ENCODE measurements around the gene SEMA4A. TPM values are rescaled to one million over a fixed set of nuclear protein-coding genes. Genes with fewer than 3 reads are reported as not detected.

SEMA4A gene
- total and polyA plus RNA-seq, 9 of the 15 experiments (the other 6 are each of a cell fraction or from before 2014, with no cell fraction given): 0.04 to 1.7 (median 0.45) TPM

DNA sequence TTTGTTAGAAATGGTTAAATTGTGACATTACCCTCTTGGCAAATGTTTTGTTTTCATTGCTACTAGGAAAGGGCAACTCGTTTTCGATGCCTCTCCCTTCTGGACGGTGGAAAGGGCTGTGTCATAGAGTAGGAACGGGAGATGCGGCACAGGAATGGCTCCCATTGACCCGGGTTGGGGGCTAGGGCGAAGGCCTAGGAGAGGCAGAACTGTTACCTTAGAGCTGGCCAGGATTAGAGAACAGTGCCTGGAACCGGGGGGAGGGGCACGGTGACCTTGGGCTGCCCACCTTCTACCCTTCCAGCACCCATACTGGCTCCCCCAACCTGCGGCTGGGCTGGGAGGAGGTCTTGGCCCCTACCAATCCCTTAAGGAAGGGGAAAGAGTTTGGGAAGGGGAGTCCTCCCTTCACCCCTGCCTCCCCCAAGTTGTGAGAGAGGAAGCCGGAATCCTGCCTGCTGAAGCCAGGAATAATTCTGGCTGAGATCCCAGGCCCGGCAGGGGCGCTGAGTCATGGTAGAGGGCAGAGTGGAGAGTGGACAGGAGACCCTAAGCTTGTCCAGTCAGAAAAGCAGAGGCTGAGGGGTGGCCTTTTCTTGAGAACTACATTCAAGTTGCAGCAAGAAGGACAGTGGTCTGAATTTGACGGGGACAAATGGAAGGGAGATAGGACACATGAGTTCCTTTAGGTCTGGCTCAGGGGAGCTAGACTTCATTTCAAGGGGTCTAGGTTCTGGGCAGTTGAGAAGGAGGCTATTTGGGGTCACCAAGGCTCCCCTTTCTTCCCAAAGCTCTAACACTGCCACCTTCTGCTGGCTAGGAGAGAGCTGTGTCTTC, 30.6 kb upstream of the SEMA4A start (continued):
- no peak for TF ChIP-seq RBM34 (IDR thresholded peaks at IDR 0.05; ENCODE audit: borderline replicate concordance, insufficient read depth, low read length)
- no peak for TF ChIP-seq ZNF324 (CRISPR knock-in tag; IDR thresholded peaks at IDR 0.05)
- no peak for TF ChIP-seq RB1 (IDR thresholded peaks at IDR 0.05; ENCODE audit: low read depth)
- TF ChIP-seq RHOXF2B (CRISPR knock-in tag; conservative IDR thresholded peaks at IDR 0.05): no peak
- no peak for TF ChIP-seq ZBED1 (IDR thresholded peaks at IDR 0.05)
- no peak for TF ChIP-seq HDAC2 (IDR thresholded peaks at IDR 0.05)
- no peak for TF ChIP-seq SMC3 (conservative IDR thresholded peaks at IDR 0.05; ENCODE audit: insufficient read depth, low read depth, low read length)
- no peak for TF ChIP-seq ZNF707 (CRISPR knock-in tag; conservative IDR thresholded peaks at IDR 0.05)
- peak; percentile 47 for TF ChIP-seq BRD9 (IDR thresholded peaks at IDR 0.05; ENCODE audit: low read depth, partially characterized antibody)
- TF ChIP-seq KAT2B (IDR thresholded peaks at IDR 0.05; ENCODE audit: low read depth, low read length): no peak
- 0 out of 2 replicates have a peak, but pooled peaks have one; percentile 25 for TF ChIP-seq ETV1 (tag; conservative IDR thresholded peaks at IDR 0.05; ENCODE audit: low read depth)
- TF ChIP-seq ZNF586 (CRISPR knock-in tag; conservative IDR thresholded peaks at IDR 0.05): no peak
- TF ChIP-seq, protein P1, sequence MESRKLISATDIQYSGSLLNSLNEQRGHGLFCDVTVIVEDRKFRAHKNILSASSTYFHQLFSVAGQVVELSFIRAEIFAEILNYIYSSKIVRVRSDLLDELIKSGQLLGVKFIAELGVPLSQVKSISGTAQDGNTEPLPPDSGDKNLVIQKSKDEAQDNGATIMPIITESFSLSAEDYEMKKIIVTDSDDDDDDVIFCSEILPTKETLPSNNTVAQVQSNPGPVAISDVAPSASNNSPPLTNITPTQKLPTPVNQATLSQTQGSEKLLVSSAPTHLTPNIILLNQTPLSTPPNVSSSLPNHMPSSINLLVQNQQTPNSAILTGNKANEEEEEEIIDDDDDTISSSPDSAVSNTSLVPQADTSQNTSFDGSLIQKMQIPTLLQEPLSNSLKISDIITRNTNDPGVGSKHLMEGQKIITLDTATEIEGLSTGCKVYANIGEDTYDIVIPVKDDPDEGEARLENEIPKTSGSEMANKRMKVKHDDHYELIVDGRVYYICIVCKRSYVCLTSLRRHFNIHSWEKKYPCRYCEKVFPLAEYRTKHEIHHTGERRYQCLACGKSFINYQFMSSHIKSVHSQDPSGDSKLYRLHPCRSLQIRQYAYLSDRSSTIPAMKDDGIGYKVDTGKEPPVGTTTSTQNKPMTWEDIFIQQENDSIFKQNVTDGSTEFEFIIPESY (CRISPR knock-in tag; IDR thresholded peaks at IDR 0.05): no peak
- no peak for TF ChIP-seq SRSF9 (IDR thresholded peaks at IDR 0.05; ENCODE audit: borderline replicate concordance, low read depth, low read length)
- TF ChIP-seq FOXP1 (CRISPR knock-in tag; IDR thresholded peaks at IDR 0.05): no peak
- peak; percentile 42; the same call in 1 of the 2 replicates for TF ChIP-seq SOX6 (IDR thresholded peaks at IDR 0.05)
- TF ChIP-seq, protein P2, sequence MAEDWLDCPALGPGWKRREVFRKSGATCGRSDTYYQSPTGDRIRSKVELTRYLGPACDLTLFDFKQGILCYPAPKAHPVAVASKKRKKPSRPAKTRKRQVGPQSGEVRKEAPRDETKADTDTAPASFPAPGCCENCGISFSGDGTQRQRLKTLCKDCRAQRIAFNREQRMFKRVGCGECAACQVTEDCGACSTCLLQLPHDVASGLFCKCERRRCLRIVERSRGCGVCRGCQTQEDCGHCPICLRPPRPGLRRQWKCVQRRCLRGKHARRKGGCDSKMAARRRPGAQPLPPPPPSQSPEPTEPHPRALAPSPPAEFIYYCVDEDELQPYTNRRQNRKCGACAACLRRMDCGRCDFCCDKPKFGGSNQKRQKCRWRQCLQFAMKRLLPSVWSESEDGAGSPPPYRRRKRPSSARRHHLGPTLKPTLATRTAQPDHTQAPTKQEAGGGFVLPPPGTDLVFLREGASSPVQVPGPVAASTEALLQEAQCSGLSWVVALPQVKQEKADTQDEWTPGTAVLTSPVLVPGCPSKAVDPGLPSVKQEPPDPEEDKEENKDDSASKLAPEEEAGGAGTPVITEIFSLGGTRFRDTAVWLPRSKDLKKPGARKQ (CRISPR knock-in tag; IDR thresholded peaks at IDR 0.05): no peak
- TF ChIP-seq NCOA1 (IDR thresholded peaks at IDR 0.05; ENCODE audit: low read depth): no peak
- no peak for TF ChIP-seq ZEB2 (IDR thresholded peaks at IDR 0.05)
- 0 out of 2 replicates have a peak, but pooled peaks have one; percentile 17 for TF ChIP-seq BRD4 (IDR thresholded peaks at IDR 0.05)
- TF ChIP-seq ZNF778 (CRISPR knock-in tag; IDR thresholded peaks at IDR 0.05): no peak
- TF ChIP-seq, protein P3, sequence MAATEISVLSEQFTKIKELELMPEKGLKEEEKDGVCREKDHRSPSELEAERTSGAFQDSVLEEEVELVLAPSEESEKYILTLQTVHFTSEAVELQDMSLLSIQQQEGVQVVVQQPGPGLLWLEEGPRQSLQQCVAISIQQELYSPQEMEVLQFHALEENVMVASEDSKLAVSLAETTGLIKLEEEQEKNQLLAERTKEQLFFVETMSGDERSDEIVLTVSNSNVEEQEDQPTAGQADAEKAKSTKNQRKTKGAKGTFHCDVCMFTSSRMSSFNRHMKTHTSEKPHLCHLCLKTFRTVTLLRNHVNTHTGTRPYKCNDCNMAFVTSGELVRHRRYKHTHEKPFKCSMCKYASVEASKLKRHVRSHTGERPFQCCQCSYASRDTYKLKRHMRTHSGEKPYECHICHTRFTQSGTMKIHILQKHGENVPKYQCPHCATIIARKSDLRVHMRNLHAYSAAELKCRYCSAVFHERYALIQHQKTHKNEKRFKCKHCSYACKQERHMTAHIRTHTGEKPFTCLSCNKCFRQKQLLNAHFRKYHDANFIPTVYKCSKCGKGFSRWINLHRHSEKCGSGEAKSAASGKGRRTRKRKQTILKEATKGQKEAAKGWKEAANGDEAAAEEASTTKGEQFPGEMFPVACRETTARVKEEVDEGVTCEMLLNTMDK (IDR thresholded peaks at IDR 0.05; ENCODE audit: borderline replicate concordance, insufficient read depth, low read depth, low read length, poor library complexity, severe bottlenecking): no peak
- no peak for TF ChIP-seq BMI1 (IDR thresholded peaks at IDR 0.05; ENCODE audit: low read length)
